Peyer's patch (tissue), 4 donors: ENCODE data around the gene ARL15.

ENCODE experiments used
- POLR2A ChIP-seq, 2 donors: fragments of 450-650 bp; IDR thresholded peaks; one replicate each; pipeline ENCODE4 v1.5.1; 2017; ENCODE audit warnings: antibody characterized with exemption in 2 of 2, mild to moderate bottlenecking in 2 of 2, moderate library complexity in 2 of 2
- TF ChIP-seq, protein P1 (sequence below), 6 experiments: fragments of 450-650 bp in 4 of 6; fragments of 200-600 bp in 2 of 6; sonication (generic) in 1 of 6; IDR thresholded peaks; one replicate each; pipeline ENCODE4 v1.5.1; 2017 to 2019; ENCODE audit warnings: antibody characterized with exemption in 6 of 6, mild to moderate bottlenecking in 3 of 6, moderate library complexity in 1 of 6

GRCh38 chr5:53856506-53856905, 453.9 kb downstream of the ARL15 start:
- TF ChIP-seq, protein P1, sequence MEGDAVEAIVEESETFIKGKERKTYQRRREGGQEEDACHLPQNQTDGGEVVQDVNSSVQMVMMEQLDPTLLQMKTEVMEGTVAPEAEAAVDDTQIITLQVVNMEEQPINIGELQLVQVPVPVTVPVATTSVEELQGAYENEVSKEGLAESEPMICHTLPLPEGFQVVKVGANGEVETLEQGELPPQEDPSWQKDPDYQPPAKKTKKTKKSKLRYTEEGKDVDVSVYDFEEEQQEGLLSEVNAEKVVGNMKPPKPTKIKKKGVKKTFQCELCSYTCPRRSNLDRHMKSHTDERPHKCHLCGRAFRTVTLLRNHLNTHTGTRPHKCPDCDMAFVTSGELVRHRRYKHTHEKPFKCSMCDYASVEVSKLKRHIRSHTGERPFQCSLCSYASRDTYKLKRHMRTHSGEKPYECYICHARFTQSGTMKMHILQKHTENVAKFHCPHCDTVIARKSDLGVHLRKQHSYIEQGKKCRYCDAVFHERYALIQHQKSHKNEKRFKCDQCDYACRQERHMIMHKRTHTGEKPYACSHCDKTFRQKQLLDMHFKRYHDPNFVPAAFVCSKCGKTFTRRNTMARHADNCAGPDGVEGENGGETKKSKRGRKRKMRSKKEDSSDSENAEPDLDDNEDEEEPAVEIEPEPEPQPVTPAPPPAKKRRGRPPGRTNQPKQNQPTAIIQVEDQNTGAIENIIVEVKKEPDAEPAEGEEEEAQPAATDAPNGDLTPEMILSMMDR (IDR thresholded peaks at IDR 0.05): no peak
- TF ChIP-seq POLR2A (IDR thresholded peaks at IDR 0.05): no peak
